A673 (cell line): ENCODE data around the gene TFF2.

Source experiments
- EZH2 ChIP-seq: fragments of 200-600 bp; sonication (generic); IDR thresholded peaks from 2 replicates; pipeline ENCODE4 v1.6.1; 2017; ENCODE audit warnings: borderline replicate concordance, low read depth, mild to moderate bottlenecking, mixed read lengths, antibody characterized with exemption, low read length; ENCODE audit not compliant: poor library complexity, severe bottlenecking
- TF ChIP-seq, protein P1 (sequence below): fragments of 300-800, 200-600 bp; sonication (generic); conservative IDR thresholded peaks from 2 replicates; pipeline ENCODE4 v1.5.1; 2017; ENCODE audit warnings: low read depth, mild to moderate bottlenecking, antibody characterized with exemption, low read length, moderate library complexity, mixed read lengths

DNA sequence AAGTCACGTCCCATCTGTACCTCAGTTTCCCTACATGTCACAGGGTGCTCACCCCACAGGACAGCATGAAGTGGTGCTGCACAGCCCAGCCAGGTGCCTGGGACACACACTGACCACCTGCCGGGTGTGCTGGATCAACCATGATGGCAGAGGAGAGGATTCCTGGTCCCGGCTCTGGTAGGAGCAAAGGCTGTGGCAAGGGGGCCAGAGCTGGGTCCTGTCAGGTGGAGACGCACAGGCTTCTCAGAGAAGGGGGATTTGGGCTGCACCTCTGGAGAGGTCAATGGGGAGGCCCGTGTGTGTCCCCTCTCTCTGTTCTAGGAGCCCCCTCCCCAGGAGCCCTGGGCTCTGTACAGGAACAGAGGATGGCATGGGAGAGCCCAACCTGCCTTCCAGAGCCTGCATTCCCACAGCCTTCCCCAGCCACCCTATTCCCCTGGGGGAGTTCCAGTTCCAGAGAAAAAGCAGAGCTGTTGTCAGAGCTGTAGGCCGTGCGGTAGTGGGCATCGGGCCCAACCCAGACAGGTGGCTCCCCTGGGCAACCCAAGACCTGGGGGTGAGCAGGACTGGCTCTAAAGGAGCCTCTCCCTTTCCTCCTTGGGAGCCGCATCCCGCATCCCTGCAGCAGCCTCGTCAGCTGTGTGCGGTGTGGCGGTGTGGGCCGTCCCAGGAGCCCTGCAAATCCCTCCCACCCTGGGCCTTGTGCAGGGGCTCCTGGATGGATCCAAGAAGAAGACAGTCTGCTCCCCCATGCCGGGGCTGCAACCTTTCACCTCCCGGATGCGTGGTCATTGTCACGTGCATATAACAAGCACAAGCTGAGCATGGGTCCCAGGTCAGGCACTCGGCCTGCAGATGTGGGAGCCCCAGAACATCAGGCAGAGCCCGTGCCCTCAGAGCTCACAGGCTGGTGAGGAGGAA is 32.7 kb downstream of the TFF2 start:
- TF ChIP-seq, protein P1, sequence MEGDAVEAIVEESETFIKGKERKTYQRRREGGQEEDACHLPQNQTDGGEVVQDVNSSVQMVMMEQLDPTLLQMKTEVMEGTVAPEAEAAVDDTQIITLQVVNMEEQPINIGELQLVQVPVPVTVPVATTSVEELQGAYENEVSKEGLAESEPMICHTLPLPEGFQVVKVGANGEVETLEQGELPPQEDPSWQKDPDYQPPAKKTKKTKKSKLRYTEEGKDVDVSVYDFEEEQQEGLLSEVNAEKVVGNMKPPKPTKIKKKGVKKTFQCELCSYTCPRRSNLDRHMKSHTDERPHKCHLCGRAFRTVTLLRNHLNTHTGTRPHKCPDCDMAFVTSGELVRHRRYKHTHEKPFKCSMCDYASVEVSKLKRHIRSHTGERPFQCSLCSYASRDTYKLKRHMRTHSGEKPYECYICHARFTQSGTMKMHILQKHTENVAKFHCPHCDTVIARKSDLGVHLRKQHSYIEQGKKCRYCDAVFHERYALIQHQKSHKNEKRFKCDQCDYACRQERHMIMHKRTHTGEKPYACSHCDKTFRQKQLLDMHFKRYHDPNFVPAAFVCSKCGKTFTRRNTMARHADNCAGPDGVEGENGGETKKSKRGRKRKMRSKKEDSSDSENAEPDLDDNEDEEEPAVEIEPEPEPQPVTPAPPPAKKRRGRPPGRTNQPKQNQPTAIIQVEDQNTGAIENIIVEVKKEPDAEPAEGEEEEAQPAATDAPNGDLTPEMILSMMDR = no peak
- TF ChIP-seq EZH2 = no peak
